ENCODE data around the gene AGAP1. TPM values are rescaled to one million over a fixed set of nuclear protein-coding genes. Genes with fewer than 3 reads are reported as not detected.

AGAP1 gene
- total and polyA plus RNA-seq, 11 donors, result 5.9 to 21.6 (median 18.9) TPM

- no peak overlapping the region for H3K27ac ChIP-seq
- peaks cover 0 to 18% (median 0%) of the 10 kb centered on the region in 9 donors for H3K36me3 ChIP-seq
- H3K27me3 ChIP-seq, result no peaks in the 10 kb centered on the region
- no peak overlapping the region for H3K4me3 ChIP-seq
- ATAC-seq, result no peak
- peak in 1 of 5 donors; percentile 12 for DNase-seq
- no peak for TF ChIP-seq POLR2A (IDR thresholded peaks at IDR 0.05)
- TF ChIP-seq CTCF (IDR thresholded peaks at IDR 0.05), result no peak
- WGBS, 4 donors, result 88 to 95% (median 93%) methylated on average over 7 to 18 of the region's 18 CpGs
- H3K9me3 ChIP-seq, result no peaks in the 10 kb centered on the region
- H3K4me1 ChIP-seq, result peaks cover 0 to 27% (median under 1%) of the 10 kb centered on the region in 12 donors
- intact Hi-C loops (cut with DNase I), result no loop called here
Observed at GRCh38 chr2:235707411-235708096, 213.7 kb downstream of the AGAP1 start.

GRCh38 chr2:235709124-235709813 lies 215.4 kb downstream of the AGAP1 start:
- Histone ChIP-seq H3K4me1 (peaks cover 0 to 15% (median 0%) of the 10 kb centered on the region in 12 donors), H3K27ac (no peak overlapping the region), H3K4me3 (no peak overlapping the region), H3K9me3 (no peaks in the 10 kb centered on the region), H3K36me3 (peaks cover 0 to 18% (median 0%) of the 10 kb centered on the region in 9 donors), H3K27me3 (no peaks in the 10 kb centered on the region)
- ATAC-seq (peak in 1 of 4 donors; percentile 28), DNase-seq (peak in 1 of 5 donors; percentile 14)
- TF ChIP-seq CTCF (IDR thresholded peaks at IDR 0.05), result no peak
- no peak for TF ChIP-seq POLR2A (IDR thresholded peaks at IDR 0.05)
- intact Hi-C loops (cut with DNase I), result no loop called here
- 88 to 96% (median 90%) methylated on average over 14 of the region's 14 CpGs for WGBS, 4 donors

GRCh38 chr2:235709969-235710879 lies 216.4 kb downstream of the AGAP1 start:
- H3K4me3 ChIP-seq, result no peak overlapping the region
- H3K9me3 ChIP-seq, result no peaks in the 10 kb centered on the region
- ATAC-seq (peak in 2 of 4 donors; percentile 28 to 39), DNase-seq (peak in 1 of 5 donors; percentile 20)
- peaks cover 0 to 15% (median 0%) of the 10 kb centered on the region in 12 donors for H3K4me1 ChIP-seq
- TF ChIP-seq POLR2A (IDR thresholded peaks at IDR 0.05) (no peak), CTCF (IDR thresholded peaks at IDR 0.05) (no peak)
- intact Hi-C loops (cut with DNase I), result no loop called here
- 74 to 83% (median 81%) methylated on average over 25 to 27 of the region's 27 CpGs for WGBS, 4 donors
- H3K27ac ChIP-seq, result no peak overlapping the region
- peaks cover 0 to 18% (median 0%) of the 10 kb centered on the region in 9 donors for H3K36me3 ChIP-seq
- no peaks in the 10 kb centered on the region for H3K27me3 ChIP-seq

Measured in heart left ventricle (tissue), 16 donors.